AG04450 (cell line): ENCODE results near the gene BCAR1. TPM values are rescaled to one million over a fixed set of nuclear protein-coding genes. Genes with fewer than 3 reads are reported as not detected.
A peak's percentile ranks its signal among the peaks of the same experiment; 100 is the strongest.

Source experiments
- CTCF ChIA-PET: fragments of 300-600, 350-600 bp; formaldehyde crosslinking; extraction: SDS; loops from one replicate; lab custom pipeline; 2022; ENCODE audit warnings: antibody characterized with exemption, inconsistent platforms; lab: Charles Lee
- POLR2A ChIA-PET: fragments of 350-600 bp; formaldehyde crosslinking; extraction: SDS; loops from one replicate; lab custom pipeline; 2021; ENCODE audit warnings: antibody characterized with exemption, inconsistent platforms; lab: Yijun Ruan, JAX
- DNase-seq: peaks from one replicate; pipeline ENCODE4 v3.0.0-alpha.2; 2011; ENCODE audit warnings: low read depth, low spot score
- H3K27ac ChIP-seq: one replicate; pipeline ENCODE4 v1.5.1; 2012; ENCODE audit warnings: low read depth, low read length, control low read depth
- H3K27me3 ChIP-seq: one replicate; pipeline ENCODE4 v1.6.0; 2012; ENCODE audit warnings: low read length; ENCODE audit not compliant: control insufficient read depth, insufficient read depth
- H3K4me3 ChIP-seq: 2 replicates; pipeline ENCODE4 v1.5.1; 2011; ENCODE audit warnings: mild to moderate bottlenecking, low read depth, low read length, control low read depth
- H3K9me3 ChIP-seq: 2 replicates; pipeline ENCODE4 v1.5.1; 2012; ENCODE audit warnings: low read length; ENCODE audit not compliant: control insufficient read depth, insufficient read depth
- polyA plus RNA-seq: library from polyadenylated mRNA; depleted of rRNA; stranded (reverse); fragments of >200 nt; gene quantifications from 2 replicates; pipeline ENCODE4 v1.2.3, GENCODE V29; 2011
- TF ChIP-seq, protein P1 (sequence below): IDR thresholded peaks from 2 replicates; pipeline ENCODE4 v1.5.1; 2011; ENCODE audit warnings: low read depth, low read length, control low read depth, inconsistent platforms

BCAR1 gene
- polyA plus RNA-seq, 1 experiment = 16.1 TPM

DNA sequence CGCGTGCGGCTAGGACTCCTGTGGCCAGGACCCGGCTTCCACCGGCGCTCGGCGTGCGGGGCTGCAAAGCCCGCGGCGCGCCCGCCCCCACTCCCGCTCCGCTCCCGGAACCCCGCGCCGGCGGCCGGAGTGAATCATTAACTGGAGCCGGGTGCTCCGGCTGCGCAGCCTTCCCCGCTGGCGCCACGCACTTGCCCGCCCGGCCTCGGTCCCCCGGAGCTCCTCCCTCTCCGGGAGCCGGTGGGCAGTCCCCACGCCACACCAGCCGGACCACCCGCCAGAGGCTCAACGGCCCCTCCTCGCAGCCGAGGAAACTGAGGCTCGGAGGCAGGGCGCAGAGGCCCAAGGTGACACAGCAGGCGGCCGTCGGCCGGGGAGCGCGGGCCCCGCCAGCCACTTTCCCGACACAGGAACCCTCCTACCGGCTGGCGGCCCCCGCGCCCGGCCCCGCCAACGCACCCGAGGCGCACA, 580 bp downstream of the BCAR1 start:
- POLR2A ChIA-PET = interaction anchor here (1.0 to 2.3 kb wide), 7 partner anchors 12 to 135 kb away, joined by 3 to 12 read pairs (median 4); no protein-coding TSS in a partner anchor
- Histone ChIP-seq H3K4me3 (peak overlapping the region; percentile 84), H3K27ac (peak overlapping the region; percentile 65), H3K9me3 (no peaks in the 10 kb centered on the region), H3K27me3 (no peaks in the 10 kb centered on the region)
- DNase-seq = no peak
- CTCF ChIA-PET = interaction anchor here (0.6 to 1.4 kb wide), 2 partner anchors 17 to 20 kb away, joined by 4 to 5 read pairs; no protein-coding TSS in a partner anchor
- TF ChIP-seq, protein P1, sequence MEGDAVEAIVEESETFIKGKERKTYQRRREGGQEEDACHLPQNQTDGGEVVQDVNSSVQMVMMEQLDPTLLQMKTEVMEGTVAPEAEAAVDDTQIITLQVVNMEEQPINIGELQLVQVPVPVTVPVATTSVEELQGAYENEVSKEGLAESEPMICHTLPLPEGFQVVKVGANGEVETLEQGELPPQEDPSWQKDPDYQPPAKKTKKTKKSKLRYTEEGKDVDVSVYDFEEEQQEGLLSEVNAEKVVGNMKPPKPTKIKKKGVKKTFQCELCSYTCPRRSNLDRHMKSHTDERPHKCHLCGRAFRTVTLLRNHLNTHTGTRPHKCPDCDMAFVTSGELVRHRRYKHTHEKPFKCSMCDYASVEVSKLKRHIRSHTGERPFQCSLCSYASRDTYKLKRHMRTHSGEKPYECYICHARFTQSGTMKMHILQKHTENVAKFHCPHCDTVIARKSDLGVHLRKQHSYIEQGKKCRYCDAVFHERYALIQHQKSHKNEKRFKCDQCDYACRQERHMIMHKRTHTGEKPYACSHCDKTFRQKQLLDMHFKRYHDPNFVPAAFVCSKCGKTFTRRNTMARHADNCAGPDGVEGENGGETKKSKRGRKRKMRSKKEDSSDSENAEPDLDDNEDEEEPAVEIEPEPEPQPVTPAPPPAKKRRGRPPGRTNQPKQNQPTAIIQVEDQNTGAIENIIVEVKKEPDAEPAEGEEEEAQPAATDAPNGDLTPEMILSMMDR = no peak

DNA sequence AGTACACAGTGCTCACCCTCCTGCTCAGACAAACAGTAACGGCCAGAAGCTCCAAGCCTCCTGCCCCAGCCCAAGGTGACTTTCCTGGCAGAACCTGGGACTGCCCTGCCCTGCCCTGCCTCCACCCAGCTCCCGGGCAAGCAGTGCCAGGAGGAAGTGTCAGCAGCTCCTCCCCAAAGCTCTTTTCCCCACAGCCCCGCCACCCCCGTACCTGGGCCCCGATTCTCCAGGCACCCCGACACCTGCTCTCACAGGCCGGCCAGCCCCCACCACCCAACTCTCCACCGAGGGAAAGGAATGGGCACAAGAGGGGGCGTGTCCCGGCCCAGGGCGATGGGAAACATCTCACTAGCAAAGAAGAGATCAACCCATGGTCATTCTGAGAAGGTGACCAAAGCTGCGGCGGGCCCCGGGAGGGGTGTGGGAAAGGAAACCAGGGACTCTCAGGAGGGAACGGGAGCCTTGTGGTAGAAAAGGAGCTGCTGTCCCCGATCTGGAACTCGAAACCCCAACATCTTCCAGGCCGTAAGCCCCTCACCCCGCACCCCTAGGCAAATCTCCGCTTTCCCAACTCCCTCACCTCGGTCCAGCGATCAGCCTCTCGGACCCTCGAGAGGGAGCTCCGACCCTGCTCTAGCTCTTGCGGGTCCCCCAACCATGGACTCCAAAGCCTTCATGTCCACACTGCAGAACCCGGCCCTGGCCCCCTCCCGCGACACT, 1.2 kb downstream of the BCAR1 start:
- POLR2A ChIA-PET = interaction anchor here (0.6 to 2.3 kb wide), 8 partner anchors 11 to 135 kb away, joined by 3 to 12 read pairs (median 4); no protein-coding TSS in a partner anchor
- peak overlapping the region; percentile 65 for H3K27ac ChIP-seq
- H3K27me3 ChIP-seq = no peaks in the 10 kb centered on the region
- no peaks in the 10 kb centered on the region; the same call in 1 of the 2 replicates for H3K9me3 ChIP-seq
- TF ChIP-seq, protein P1 = no peak
- DNase-seq = no peak
- CTCF ChIA-PET = interaction anchor here (0.6 to 1.4 kb wide), 2 partner anchors 16 to 21 kb away, joined by 4 to 5 read pairs; no protein-coding TSS in a partner anchor
- H3K4me3 ChIP-seq = peak overlapping the region; percentile 84

DNA sequence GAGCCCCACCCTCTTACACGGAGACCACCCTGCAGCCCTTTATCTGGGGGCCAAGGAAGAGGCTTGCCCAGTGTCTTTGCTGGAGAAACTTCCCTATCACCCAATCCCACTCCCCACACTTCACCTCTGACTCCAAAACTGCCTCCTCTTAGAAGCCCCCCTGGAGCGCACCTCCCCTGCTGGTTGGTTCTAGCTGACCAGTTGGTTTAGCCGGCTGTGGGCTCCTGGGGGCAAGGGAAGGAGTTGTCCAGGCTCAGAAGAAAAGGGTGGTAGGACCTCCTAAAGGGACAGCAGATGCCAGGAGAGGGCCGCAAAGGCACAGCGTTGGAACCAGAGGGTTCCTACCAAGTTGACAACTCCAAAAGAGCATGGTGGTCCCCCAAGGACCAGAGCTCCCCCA, 2.0 kb downstream of the BCAR1 start:
- Histone ChIP-seq H3K27ac (peak overlapping the region; percentile 65), H3K4me3 (peak overlapping the region; percentile 84), H3K27me3 (no peaks in the 10 kb centered on the region), H3K9me3 (no peaks in the 10 kb centered on the region; the same call in 1 of the 2 replicates)
- ChIA-PET POLR2A (interaction anchor here (0.6 to 2.3 kb wide), 3 partner anchors 15 to 56 kb away, joined by 3 to 12 read pairs (median 10); no protein-coding TSS in a partner anchor), CTCF (interaction anchor here (1.4 kb wide), 1 partner anchor 16 kb away, joined by 5 read pairs; no protein-coding TSS in a partner anchor)
- no peak for DNase-seq
- TF ChIP-seq, protein P1 = no peak

DNA sequence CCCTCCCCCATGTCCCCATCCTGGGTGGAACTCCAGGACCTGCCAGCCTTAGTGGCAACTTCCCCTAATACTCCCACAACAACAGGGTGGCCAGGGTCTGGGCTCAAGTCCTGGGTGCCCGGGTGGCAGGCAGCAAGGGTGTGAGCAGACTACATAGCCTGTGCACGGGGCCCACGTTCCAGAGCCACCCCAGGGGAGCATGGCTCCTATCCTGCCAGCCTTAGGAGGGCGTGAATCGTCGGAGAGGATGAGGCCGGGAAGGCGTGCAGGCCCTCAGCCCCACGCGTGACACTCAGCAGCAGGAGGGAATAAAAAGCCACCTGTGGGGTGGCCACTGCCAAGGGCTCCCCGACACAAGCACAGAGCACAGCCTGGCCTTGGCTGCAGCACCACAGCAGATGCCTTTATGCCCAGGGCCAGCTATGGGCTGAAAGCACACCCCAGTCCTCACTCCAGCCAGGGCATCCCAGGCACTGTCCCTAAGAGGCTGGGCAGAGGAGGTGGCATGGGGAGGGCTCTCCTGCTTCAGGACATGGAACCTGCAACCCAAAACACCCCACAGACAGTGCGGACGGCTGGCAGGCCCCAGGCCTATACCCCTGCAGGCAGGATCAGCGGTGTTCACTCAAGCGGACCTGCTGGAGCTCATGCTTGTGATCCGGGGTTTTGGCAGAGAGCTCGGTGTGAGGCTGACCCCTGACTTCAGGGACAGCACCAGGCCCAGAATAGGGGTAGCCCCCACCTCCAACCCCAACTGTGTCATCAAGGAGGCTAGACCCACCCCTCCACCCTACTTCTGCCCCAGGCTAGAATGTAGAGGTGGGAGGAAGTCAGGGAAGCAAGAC, 2.7 kb downstream of the BCAR1 start:
- POLR2A ChIA-PET = no interaction called here
- TF ChIP-seq, protein P1 = no peak
- no peak for DNase-seq
- Histone ChIP-seq H3K9me3 (no peaks in the 10 kb centered on the region; the same call in 1 of the 2 replicates), H3K27ac (peak overlapping the region; percentile 21), H3K4me3 (peak overlapping the region; percentile 84), H3K27me3 (no peaks in the 10 kb centered on the region)
- CTCF ChIA-PET = no interaction called here
